PFSK-1 (cell line): Measurements from ENCODE around the gene S100A8.

Experiments
- FOXP2 ChIP-seq: optimal IDR thresholded peaks from 2 replicates; pipeline ENCODE3; 2011; ENCODE audit warnings: borderline replicate concordance, control low read depth, inconsistent platforms; ENCODE audit not compliant: insufficient read depth; ENCODE audit errors: extremely low read length, extremely low read depth
- POLR2AphosphoS5 ChIP-seq: IDR thresholded peaks from 2 replicates; pipeline ENCODE4 v1.6.1; 2012; ENCODE audit warnings: low read depth, mild to moderate bottlenecking, control low read depth, low read length, moderate library complexity
- SIN3A ChIP-seq: IDR thresholded peaks from 2 replicates; pipeline ENCODE4 v1.6.1; 2012; ENCODE audit warnings: mild to moderate bottlenecking, low read length, moderate library complexity, borderline replicate concordance; ENCODE audit not compliant: insufficient read depth
- TAF1 ChIP-seq: IDR thresholded peaks from 2 replicates; pipeline ENCODE4 v1.6.1; 2012; ENCODE audit warnings: low read length, control low read depth, borderline replicate concordance; ENCODE audit not compliant: insufficient read depth
- TF ChIP-seq, protein P1 (sequence below), 2 experiments: IDR thresholded peaks; 2 replicates each; pipeline versions ENCODE4 v1.6.1 to v1.8.0; 2011 to 2012; ENCODE audit warnings: low read depth in 2 of 2, low read length in 2 of 2, control low read depth in 1 of 2, inconsistent platforms in 1 of 2, mild to moderate bottlenecking in 1 of 2, moderate library complexity in 1 of 2; ENCODE audit not compliant: insufficient read depth in 1 of 2

S100A8 gene

DNA sequence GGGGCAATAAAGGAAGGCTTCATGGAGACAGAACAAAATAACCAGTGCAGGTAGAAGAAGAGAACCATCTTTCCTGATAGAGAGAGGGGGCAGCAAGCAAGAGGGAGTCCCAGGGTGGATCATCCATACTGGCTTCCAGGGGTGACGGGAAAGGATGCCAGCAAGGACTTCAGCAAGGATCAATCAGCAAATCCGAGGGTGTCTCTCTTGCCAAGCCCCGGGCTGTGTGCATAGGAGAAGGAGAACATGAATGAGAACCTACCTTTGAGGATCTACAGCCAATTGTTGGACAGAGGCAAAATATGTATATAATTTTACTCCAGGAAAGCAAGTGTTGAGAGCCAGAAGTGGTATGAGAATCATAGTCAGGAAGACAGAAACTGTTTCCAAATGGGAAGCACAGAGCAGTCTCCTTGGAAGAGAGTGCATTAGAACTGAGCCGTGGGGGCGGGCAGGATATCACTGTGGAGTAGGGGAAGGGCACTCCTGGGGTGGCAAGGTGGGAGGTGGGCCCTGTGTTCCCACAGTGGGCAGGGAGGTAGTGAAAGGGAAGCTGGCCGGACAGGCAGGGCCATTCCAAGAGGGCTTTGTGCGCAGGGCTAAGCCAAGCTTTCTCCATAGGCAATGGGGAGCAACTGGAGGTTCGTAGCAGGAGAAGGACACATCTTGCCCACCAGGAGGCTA lies 34.3 kb downstream of the S100A8 start:
- TF ChIP-seq FOXP2 (no peak), TAF1 (no peak), POLR2AphosphoS5 (no peak)
- TF ChIP-seq, protein P1, sequence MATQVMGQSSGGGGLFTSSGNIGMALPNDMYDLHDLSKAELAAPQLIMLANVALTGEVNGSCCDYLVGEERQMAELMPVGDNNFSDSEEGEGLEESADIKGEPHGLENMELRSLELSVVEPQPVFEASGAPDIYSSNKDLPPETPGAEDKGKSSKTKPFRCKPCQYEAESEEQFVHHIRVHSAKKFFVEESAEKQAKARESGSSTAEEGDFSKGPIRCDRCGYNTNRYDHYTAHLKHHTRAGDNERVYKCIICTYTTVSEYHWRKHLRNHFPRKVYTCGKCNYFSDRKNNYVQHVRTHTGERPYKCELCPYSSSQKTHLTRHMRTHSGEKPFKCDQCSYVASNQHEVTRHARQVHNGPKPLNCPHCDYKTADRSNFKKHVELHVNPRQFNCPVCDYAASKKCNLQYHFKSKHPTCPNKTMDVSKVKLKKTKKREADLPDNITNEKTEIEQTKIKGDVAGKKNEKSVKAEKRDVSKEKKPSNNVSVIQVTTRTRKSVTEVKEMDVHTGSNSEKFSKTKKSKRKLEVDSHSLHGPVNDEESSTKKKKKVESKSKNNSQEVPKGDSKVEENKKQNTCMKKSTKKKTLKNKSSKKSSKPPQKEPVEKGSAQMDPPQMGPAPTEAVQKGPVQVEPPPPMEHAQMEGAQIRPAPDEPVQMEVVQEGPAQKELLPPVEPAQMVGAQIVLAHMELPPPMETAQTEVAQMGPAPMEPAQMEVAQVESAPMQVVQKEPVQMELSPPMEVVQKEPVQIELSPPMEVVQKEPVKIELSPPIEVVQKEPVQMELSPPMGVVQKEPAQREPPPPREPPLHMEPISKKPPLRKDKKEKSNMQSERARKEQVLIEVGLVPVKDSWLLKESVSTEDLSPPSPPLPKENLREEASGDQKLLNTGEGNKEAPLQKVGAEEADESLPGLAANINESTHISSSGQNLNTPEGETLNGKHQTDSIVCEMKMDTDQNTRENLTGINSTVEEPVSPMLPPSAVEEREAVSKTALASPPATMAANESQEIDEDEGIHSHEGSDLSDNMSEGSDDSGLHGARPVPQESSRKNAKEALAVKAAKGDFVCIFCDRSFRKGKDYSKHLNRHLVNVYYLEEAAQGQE (IDR thresholded peaks at IDR 0.05; ENCODE audit: insufficient read depth in 1 of 2, low read depth in 2 of 2, low read length in 2 of 2): no peak

- TF ChIP-seq SIN3A (no peak), TAF1 (no peak), POLR2AphosphoS5 (no peak), FOXP2 (no peak)
- TF ChIP-seq, protein P1 (IDR thresholded peaks at IDR 0.05; ENCODE audit: insufficient read depth in 1 of 2, low read depth in 2 of 2, low read length in 2 of 2): no peak
Observed at GRCh38 chr1:153355445-153356071, 35.3 kb downstream of the S100A8 start.

DNA sequence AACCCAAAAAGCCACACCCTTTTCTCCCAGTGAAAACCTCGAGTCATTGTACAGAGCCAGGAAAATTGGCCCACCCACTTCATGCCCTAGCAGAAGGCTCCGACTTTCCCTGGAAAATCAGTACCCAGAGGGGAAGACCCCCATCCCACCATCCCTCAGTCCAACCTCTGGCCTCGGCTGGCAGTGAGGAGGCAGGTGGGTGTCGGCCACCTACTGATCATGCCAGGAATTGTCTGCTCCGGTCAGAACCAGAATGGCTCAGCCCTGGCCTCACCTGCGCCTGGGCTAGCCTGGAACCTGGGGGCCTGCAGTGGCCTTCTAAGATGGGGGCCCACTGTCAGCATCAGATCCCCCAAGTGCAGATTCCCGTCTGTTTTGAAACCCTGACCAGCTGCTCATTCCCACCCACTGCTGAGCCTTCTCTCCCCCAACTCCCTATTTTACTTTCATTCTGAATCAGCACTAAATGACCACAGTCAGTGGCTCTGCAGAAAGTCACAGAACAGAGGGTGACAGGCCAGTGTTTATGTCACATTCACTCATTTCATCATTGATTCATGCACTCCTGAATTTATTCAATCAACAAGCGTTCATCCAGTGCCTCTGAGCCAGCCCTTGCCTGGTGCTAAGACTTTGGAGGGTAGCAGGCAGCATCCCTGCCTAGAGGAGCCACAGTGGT lies 36.2 kb downstream of the S100A8 start:
- TF ChIP-seq TAF1 (no peak), FOXP2 (no peak), POLR2AphosphoS5 (no peak), SIN3A (no peak)
- TF ChIP-seq, protein P1 (IDR thresholded peaks at IDR 0.05; ENCODE audit: insufficient read depth in 1 of 2, low read depth in 2 of 2, low read length in 2 of 2): no peak

- TF ChIP-seq, protein P1 (IDR thresholded peaks at IDR 0.05; ENCODE audit: insufficient read depth in 1 of 2, low read depth in 2 of 2, low read length in 2 of 2): no peak
- TF ChIP-seq POLR2AphosphoS5 (no peak), FOXP2 (no peak), SIN3A (no peak), TAF1 (no peak)
Observed at GRCh38 chr1:153353226-153353947, 37.5 kb downstream of the S100A8 start.
